Tibial artery (tissue), 4 donors: ENCODE data around the gene KPNA5.

ENCODE experiments used
- DNase-seq, 2 donors: peaks; one replicate each; pipeline ENCODE4 v3.0.0-alpha.2; 2019
- H3K27ac ChIP-seq, 2 donors: fragments of 200-600 bp; sonication (generic) in 1 of 2; 1 replicate in 1 of 2; 2 replicates in 1 of 2; pipeline ENCODE4 v1.5.1; 2018 to 2019; ENCODE audit warnings: mild to moderate bottlenecking in 1 of 2
- H3K27me3 ChIP-seq, 2 donors: fragments of 200-600 bp; sonication (generic) in 1 of 2; one replicate each; pipeline versions ENCODE4 v1.5.1 to v1.6.0; 2016 to 2019
- H3K36me3 ChIP-seq, 3 donors: fragments of 200-600 bp; sonication (generic) in 2 of 3; one replicate each; pipeline ENCODE4 v1.5.1; 2016 to 2019; ENCODE audit warnings: mild to moderate bottlenecking in 2 of 3
- H3K4me1 ChIP-seq, 4 donors: fragments of 200-600 bp; sonication (generic) in 2 of 4; 1 replicate in 3 of 4; 2 replicates in 1 of 4; pipeline ENCODE4 v1.5.1; 2016 to 2019
- H3K4me3 ChIP-seq, 2 donors: fragments of 200-600 bp; sonication (generic) in 1 of 2; 1 replicate in 1 of 2; 2 replicates in 1 of 2; pipeline ENCODE4 v1.5.1; 2018 to 2019; ENCODE audit warnings: mild to moderate bottlenecking in 2 of 2
- H3K9me3 ChIP-seq, 3 donors: fragments of 200-600 bp; sonication (generic) in 1 of 3; one replicate each; pipeline ENCODE4 v1.5.1; 2016 to 2019
- intact Hi-C: fragments of 100-400 bp; cut with DNase I; formaldehyde crosslinking; loops from one replicate; pipeline ENCODE4 v1.15.0; 2023; ENCODE audit warnings: low total_unique reads
- TF ChIP-seq, protein P1 (sequence below), 2 experiments: fragments of 200-600 bp in 1 of 2; fragments of 450-650 bp in 1 of 2; IDR thresholded peaks; one replicate each; pipeline ENCODE4 v1.5.1; 2017 to 2019; ENCODE audit warnings: antibody characterized with exemption in 2 of 2, mild to moderate bottlenecking in 1 of 2, moderate library complexity in 1 of 2

KPNA5 gene

DNA sequence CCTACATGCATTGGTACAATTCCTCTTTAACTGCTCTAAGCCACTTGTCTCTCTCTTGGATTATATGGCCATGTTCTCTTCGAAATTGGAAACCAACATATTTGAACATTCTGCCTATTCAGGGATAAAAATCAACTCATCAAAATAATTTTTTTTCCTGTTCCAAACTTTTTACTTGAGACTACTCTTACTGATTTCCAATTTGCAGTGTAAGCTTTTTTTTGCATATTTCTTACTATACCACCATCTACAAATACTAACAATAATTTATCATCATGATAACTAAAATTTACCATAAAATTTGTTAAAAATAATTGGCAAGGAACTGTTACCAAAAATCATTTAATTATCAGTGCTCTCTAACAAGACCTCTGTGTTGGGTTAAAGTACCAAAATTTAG is 91.4 kb downstream of the KPNA5 start:
- no peaks in the 10 kb centered on the region for H3K27me3 ChIP-seq
- DNase-seq, result no peak
- no peaks in the 10 kb centered on the region for H3K36me3 ChIP-seq
- H3K4me1 ChIP-seq, result no peaks in the 10 kb centered on the region
- H3K27ac ChIP-seq, result no peak overlapping the region
- H3K9me3 ChIP-seq, result no peaks in the 10 kb centered on the region
- intact Hi-C loops, result no loop called here
- TF ChIP-seq, protein P1, sequence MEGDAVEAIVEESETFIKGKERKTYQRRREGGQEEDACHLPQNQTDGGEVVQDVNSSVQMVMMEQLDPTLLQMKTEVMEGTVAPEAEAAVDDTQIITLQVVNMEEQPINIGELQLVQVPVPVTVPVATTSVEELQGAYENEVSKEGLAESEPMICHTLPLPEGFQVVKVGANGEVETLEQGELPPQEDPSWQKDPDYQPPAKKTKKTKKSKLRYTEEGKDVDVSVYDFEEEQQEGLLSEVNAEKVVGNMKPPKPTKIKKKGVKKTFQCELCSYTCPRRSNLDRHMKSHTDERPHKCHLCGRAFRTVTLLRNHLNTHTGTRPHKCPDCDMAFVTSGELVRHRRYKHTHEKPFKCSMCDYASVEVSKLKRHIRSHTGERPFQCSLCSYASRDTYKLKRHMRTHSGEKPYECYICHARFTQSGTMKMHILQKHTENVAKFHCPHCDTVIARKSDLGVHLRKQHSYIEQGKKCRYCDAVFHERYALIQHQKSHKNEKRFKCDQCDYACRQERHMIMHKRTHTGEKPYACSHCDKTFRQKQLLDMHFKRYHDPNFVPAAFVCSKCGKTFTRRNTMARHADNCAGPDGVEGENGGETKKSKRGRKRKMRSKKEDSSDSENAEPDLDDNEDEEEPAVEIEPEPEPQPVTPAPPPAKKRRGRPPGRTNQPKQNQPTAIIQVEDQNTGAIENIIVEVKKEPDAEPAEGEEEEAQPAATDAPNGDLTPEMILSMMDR (IDR thresholded peaks at IDR 0.05), result no peak
- no peak overlapping the region for H3K4me3 ChIP-seq

DNA sequence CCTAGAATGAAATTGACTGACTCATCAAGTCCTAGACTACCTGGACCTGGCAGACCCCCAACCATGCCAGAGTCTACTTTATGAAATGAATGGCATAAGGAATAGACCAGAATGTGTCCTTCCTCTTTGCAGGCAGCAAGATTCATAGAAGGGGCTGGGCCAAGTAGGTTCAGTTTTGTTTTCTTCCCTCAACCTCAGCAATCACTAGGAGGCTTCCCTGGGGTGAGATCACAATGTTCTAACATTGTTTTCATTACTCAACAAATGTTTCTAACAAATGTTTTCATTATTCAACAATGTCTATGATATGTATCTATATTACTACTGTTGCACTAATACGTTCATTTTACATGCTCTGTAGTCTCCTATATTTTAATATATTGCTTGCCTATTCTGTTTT is 92.9 kb downstream of the KPNA5 start:
- H3K4me1 ChIP-seq, result no peaks in the 10 kb centered on the region
- TF ChIP-seq, protein P1 (IDR thresholded peaks at IDR 0.05), result no peak
- H3K27me3 ChIP-seq, result no peaks in the 10 kb centered on the region
- no peak overlapping the region for H3K4me3 ChIP-seq
- DNase-seq, result no peak
- H3K27ac ChIP-seq, result no peak overlapping the region
- intact Hi-C loops, result no loop called here
- no peaks in the 10 kb centered on the region for H3K36me3 ChIP-seq
- no peaks in the 10 kb centered on the region for H3K9me3 ChIP-seq

DNA sequence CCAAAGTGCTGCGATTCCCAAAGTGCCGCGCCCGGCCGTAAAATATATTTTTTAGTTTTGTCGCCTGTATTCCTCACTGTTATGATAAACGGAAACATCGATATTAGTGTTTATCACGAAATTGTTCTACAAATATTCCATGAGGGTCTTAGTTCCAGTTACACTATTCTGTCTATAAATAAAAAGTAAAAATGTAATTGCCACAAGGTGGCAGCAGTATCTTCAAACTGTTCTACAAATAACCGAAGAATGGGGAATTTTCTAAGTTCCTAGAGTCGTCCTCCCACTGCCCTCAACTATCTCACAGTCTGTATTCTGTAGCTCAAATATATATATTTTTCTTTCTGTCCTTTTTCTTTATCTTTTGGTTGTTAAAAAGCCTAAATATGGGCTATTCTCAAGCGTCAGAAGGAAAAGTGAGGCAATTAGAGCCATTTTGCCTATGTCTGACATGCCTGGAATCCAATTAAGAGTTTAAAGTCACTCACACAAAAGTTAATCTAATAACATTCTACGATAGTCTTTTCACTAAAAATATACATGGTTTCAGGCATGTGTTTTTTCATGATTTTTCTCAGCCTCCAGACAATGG is 98.7 kb downstream of the KPNA5 start:
- no peak overlapping the region for H3K4me3 ChIP-seq

DNA sequence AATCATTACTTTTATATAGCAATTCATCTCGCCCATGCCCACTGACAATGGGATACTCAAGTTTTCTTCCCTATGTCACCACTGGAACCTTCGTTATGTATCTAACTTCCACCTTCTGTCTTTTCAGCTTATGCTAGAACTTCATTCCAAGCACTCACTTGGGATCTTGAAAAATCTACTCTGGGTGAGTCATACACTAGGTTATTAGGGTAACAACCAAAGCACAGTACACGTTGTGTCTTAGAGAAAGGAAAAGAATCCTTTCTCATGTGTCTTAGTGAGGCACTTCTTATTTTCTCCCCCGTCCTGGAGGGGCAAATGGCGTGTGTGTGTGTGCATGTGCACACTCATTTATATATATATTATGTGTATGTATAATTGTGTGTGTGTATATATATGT is 102.8 kb downstream of the KPNA5 start:
- no peaks in the 10 kb centered on the region for H3K4me1 ChIP-seq
- no peak overlapping the region for H3K4me3 ChIP-seq
- H3K27me3 ChIP-seq, result peaks cover 0 to 3% of the 10 kb centered on the region in 2 donors
- H3K27ac ChIP-seq, result no peak overlapping the region
- H3K9me3 ChIP-seq, result no peaks in the 10 kb centered on the region
- no peaks in the 10 kb centered on the region for H3K36me3 ChIP-seq
- intact Hi-C loops, result no loop called here
- TF ChIP-seq, protein P1 (IDR thresholded peaks at IDR 0.05), result no peak
- DNase-seq, result no peak

More for the DNA sequence above, 98.7 kb downstream of the KPNA5 start:
- intact Hi-C loops, result no loop called here
- Histone ChIP-seq H3K9me3 (no peaks in the 10 kb centered on the region), H3K4me1 (no peaks in the 10 kb centered on the region), H3K27me3 (peaks cover 0 to 3% of the 10 kb centered on the region in 2 donors), H3K36me3 (no peaks in the 10 kb centered on the region), H3K27ac (no peak overlapping the region)
- no peak for DNase-seq
- TF ChIP-seq, protein P1 (IDR thresholded peaks at IDR 0.05), result no peak
